ENCODE data around the gene CDC6. TPM values are rescaled to one million over a fixed set of nuclear protein-coding genes. Genes with fewer than 3 reads are reported as not detected.
A peak's percentile ranks its signal among the peaks of the same experiment; 100 is the strongest.

Gene CDC6
- total and polyA plus RNA-seq, 4 donors, result 6.7 to 12.9 (median 11.0) TPM

GRCh38 chr17:40327244-40327729 is 39.6 kb downstream of the CDC6 start:
- Histone ChIP-seq H3K4me1 (ENCODE audit: control insufficient read depth, insufficient read depth, low read length) (peaks cover 83% of the 10 kb centered on the region), H3K9me3 (ENCODE audit: control insufficient read depth, insufficient read depth, low read length) (no peaks in the 10 kb centered on the region), H3K27me3 (ENCODE audit: control insufficient read depth, insufficient read depth, low read length) (no peaks in the 10 kb centered on the region), H3K36me3 (ENCODE audit: control insufficient read depth, insufficient read depth, low read length) (peaks cover 25% of the 10 kb centered on the region), H3K27ac (ENCODE audit: low read depth, low read length) (no peak overlapping the region), H3K4me3 (ENCODE audit: low read depth, low read length) (no peak overlapping the region)
- WGBS (ENCODE audit: insufficient coverage), result 87% methylated on average over 4 of the region's 4 CpGs
- no peak for DNase-seq (ENCODE audit: low read depth in 4 of 6, low spot score in 6 of 6)

GRCh38 chr17:40327735-40328385 is 40.2 kb downstream of the CDC6 start:
- H3K4me1 ChIP-seq (ENCODE audit: control insufficient read depth, insufficient read depth, low read length), result peaks cover 83% of the 10 kb centered on the region

DNA sequence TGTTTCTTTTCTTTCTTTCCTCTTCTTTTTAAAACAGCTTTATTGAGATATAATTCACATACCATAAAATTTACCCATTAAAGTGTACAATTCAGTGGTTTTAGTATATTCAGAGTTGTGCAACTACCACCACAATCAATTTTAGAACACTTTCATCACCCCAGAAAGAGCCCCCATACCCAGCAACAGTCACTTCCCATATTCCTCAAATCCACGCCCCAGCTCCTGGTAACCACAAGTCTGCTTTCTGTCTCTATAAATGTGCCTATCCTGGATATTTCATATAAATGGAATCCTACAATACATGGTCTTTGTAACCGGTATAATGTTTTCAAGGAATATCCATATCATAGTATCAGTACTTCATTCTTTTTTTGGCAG is 40.7 kb downstream of the CDC6 start:
- Histone ChIP-seq H3K27ac (ENCODE audit: low read depth, low read length) (peak overlapping the region; percentile 1), H3K4me1 (ENCODE audit: control insufficient read depth, insufficient read depth, low read length) (peaks cover 83% of the 10 kb centered on the region)

More at GRCh38 chr17:40327735-40328385, 40.2 kb downstream of the CDC6 start:
- DNase-seq (ENCODE audit: low read depth in 4 of 6, low spot score in 6 of 6), result no peak
- Histone ChIP-seq H3K27ac (ENCODE audit: low read depth, low read length) (peak overlapping the region; percentile 1), H3K36me3 (ENCODE audit: control insufficient read depth, insufficient read depth, low read length) (peaks cover 28% of the 10 kb centered on the region), H3K27me3 (ENCODE audit: control insufficient read depth, insufficient read depth, low read length) (no peaks in the 10 kb centered on the region), H3K4me3 (ENCODE audit: low read depth, low read length) (no peak overlapping the region), H3K9me3 (ENCODE audit: control insufficient read depth, insufficient read depth, low read length) (no peaks in the 10 kb centered on the region)
- WGBS (ENCODE audit: insufficient coverage), result no CpG with 5 or more reads among the region's 3 CpGs

DNA sequence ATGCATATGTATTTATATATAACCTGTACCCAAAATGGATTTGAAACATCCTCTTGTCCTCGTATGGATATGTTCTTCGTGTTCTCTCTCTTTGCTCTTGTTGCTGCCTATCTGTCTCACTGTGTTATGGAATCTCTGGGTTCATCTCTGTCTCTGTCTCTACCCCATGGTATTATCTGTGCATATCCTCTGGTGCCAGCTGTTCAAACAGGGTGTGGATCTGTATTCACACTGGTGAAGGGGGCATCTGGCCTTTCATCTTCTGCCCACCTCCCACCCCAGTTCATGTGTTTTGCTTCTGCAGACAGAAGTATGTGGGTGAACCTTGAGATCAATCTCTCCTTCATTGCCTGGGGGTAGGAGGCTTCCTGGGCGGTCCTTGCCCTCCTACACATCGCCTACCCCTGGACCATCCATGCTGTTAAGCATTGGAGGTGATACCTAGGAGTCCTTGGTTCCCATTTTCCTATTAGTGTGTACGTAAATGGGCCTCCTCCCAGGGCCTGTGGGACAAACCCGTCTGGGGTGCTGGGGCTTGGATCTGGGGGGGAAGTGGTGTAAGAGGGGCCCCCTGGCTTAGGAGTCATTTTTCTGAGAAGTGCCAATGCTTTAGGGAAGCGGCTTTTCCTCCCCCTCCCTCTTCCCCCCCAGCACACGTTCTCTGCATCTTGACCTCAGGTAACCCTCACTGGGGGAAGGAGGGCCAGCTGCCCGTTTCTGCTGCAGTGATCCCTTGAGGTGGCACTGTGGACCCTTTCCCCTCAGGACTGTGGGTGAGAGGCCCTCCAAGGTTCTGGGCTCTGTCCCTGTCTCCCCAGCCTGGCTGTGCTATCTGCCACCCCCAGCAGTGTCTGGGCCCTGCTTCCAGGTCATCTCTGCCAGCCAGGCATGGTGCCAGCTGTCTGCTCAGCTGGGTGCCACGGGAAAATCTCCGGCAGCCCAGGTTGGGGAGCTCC is 42.4 kb downstream of the CDC6 start:
- no peak for DNase-seq (ENCODE audit: low read depth in 4 of 6, low spot score in 6 of 6)
- H3K9me3 ChIP-seq (ENCODE audit: control insufficient read depth, insufficient read depth, low read length), result no peaks in the 10 kb centered on the region
- whole genome bisulfite sequencing (ENCODE audit: insufficient coverage), result 22% methylated on average over 5 of the region's 11 CpGs
- H3K27me3 ChIP-seq (ENCODE audit: control insufficient read depth, insufficient read depth, low read length), result no peaks in the 10 kb centered on the region
- H3K36me3 ChIP-seq (ENCODE audit: control insufficient read depth, insufficient read depth, low read length), result peaks cover 38% of the 10 kb centered on the region
- H3K27ac ChIP-seq (ENCODE audit: low read depth, low read length), result no peak overlapping the region
- H3K4me3 ChIP-seq (ENCODE audit: low read depth, low read length), result no peak overlapping the region
- peaks cover 84% of the 10 kb centered on the region for H3K4me1 ChIP-seq (ENCODE audit: control insufficient read depth, insufficient read depth, low read length)

More for the DNA sequence above, 40.7 kb downstream of the CDC6 start:
- no peak overlapping the region for H3K4me3 ChIP-seq (ENCODE audit: low read depth, low read length)
- no peak for DNase-seq (ENCODE audit: low read depth in 4 of 6, low spot score in 6 of 6)
- H3K27me3 ChIP-seq (ENCODE audit: control insufficient read depth, insufficient read depth, low read length), result no peaks in the 10 kb centered on the region
- WGBS (ENCODE audit: insufficient coverage), result 100% methylated on average over 1 of the region's 2 CpGs
- peaks cover 32% of the 10 kb centered on the region for H3K36me3 ChIP-seq (ENCODE audit: control insufficient read depth, insufficient read depth, low read length)
- H3K9me3 ChIP-seq (ENCODE audit: control insufficient read depth, insufficient read depth, low read length), result no peaks in the 10 kb centered on the region

DNA sequence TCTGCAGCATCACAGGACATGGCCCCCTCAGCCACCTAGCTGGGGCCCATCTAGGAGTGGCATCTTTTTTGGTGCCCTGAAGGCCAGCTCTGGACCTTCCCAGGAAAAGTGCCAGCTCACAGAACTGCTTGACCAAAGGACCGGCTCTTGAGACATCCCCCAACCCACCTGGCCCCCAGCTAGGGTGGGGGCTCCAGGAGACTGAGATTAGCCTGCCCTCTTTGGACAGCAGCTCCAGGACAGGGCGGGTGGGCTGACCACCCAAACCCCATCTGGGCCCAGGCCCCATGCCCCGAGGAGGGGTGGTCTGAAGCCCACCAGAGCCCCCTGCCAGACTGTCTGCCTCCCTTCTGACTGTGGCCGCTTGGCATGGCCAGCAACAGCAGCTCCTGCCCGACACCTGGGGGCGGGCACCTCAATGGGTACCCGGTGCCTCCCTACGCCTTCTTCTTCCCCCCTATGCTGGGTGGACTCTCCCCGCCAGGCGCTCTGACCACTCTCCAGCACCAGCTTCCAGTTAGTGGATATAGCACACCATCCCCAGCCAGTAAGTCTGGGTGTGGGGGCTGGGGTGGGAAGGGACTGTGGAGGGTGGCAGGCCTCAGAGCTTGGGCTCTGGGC is 43.3 kb downstream of the CDC6 start:
- peaks cover 79% of the 10 kb centered on the region for H3K4me1 ChIP-seq (ENCODE audit: control insufficient read depth, insufficient read depth, low read length)
- H3K36me3 ChIP-seq (ENCODE audit: control insufficient read depth, insufficient read depth, low read length), result peaks cover 38% of the 10 kb centered on the region
- no peak overlapping the region for H3K4me3 ChIP-seq (ENCODE audit: low read depth, low read length)
- no peaks in the 10 kb centered on the region for H3K9me3 ChIP-seq (ENCODE audit: control insufficient read depth, insufficient read depth, low read length)
- DNase-seq (ENCODE audit: low read depth in 4 of 6, low spot score in 6 of 6), result no peak
- 82% methylated on average over 4 of the region's 10 CpGs for WGBS (ENCODE audit: insufficient coverage)
- peak overlapping the region; percentile 86 for H3K27ac ChIP-seq (ENCODE audit: low read depth, low read length)
- H3K27me3 ChIP-seq (ENCODE audit: control insufficient read depth, insufficient read depth, low read length), result no peaks in the 10 kb centered on the region

DNA sequence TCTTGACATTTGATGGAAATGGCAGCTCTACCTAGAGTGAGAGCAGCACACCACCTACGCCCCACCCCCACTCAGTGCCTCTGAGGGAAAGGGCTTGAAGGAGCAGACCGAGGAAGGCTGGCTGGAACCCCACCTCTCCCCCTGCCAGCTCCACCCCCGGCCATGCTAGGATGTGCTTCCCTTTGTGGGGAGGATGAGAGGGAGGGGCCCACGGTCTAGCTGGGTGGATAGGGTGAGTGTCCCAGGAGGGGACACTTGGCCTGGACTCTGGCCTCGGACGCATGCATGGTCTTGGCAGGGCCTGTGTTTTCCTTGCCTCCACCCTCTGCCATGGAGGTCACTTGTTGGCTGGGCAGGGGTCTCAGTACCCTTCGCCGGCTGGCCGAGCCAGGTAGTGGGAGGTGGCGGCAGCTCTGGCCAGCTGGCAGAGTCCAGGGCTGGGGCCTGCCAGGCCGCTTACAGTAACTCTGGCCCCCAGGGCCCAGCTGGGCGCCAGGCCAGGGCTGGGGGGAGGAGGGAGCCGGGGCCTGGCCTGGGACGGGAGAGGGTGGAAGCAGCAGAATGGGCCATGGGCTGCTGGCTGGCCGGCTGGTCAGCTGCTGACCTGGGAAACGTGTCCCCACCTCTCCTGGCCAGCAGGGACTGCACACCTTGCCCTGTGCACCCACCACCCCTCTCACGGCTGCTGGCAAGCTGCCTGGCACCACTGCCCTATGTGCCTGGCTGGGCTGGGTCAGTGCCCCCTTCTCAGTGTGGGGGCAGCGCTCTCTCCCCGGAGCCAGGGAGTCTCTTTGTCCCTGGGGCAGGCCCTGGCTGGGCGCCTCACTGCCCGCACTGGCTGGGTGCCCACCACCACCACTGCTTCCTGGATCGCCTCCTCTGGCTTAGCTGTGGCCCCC is 44.3 kb downstream of the CDC6 start:
- no peaks in the 10 kb centered on the region for H3K9me3 ChIP-seq (ENCODE audit: control insufficient read depth, insufficient read depth, low read length)
- peaks cover 69% of the 10 kb centered on the region for H3K4me1 ChIP-seq (ENCODE audit: control insufficient read depth, insufficient read depth, low read length)
- DNase-seq (ENCODE audit: low read depth in 4 of 6, low spot score in 6 of 6), result peak in 4 of 6 donors; percentile 62 to 93 (median 66)
- WGBS (ENCODE audit: insufficient coverage), result 27% methylated on average over 19 of the region's 22 CpGs
- H3K27ac ChIP-seq (ENCODE audit: low read depth, low read length), result peak overlapping the region; percentile 86
- no peaks in the 10 kb centered on the region for H3K27me3 ChIP-seq (ENCODE audit: control insufficient read depth, insufficient read depth, low read length)
- peaks cover 35% of the 10 kb centered on the region for H3K36me3 ChIP-seq (ENCODE audit: control insufficient read depth, insufficient read depth, low read length)
- H3K4me3 ChIP-seq (ENCODE audit: low read depth, low read length), result no peak overlapping the region

- Histone ChIP-seq H3K4me1 (ENCODE audit: control insufficient read depth, insufficient read depth, low read length) (peaks cover 63% of the 10 kb centered on the region), H3K36me3 (ENCODE audit: control insufficient read depth, insufficient read depth, low read length) (peaks cover 40% of the 10 kb centered on the region), H3K4me3 (ENCODE audit: low read depth, low read length) (no peak overlapping the region), H3K9me3 (ENCODE audit: control insufficient read depth, insufficient read depth, low read length) (no peaks in the 10 kb centered on the region), H3K27me3 (ENCODE audit: control insufficient read depth, insufficient read depth, low read length) (no peaks in the 10 kb centered on the region), H3K27ac (ENCODE audit: low read depth, low read length) (no peak overlapping the region)
- WGBS (ENCODE audit: insufficient coverage), result 98% methylated on average over 3 of the region's 4 CpGs
- DNase-seq (ENCODE audit: low read depth in 4 of 6, low spot score in 6 of 6), result no peak
Observed at GRCh38 chr17:40333781-40334448, 46.2 kb downstream of the CDC6 start.

GRCh38 chr17:40335620-40336019 is 47.9 kb downstream of the CDC6 start:
- peaks cover 40% of the 10 kb centered on the region for H3K36me3 ChIP-seq (ENCODE audit: control insufficient read depth, insufficient read depth, low read length)
- no peak for DNase-seq (ENCODE audit: low read depth in 4 of 6, low spot score in 6 of 6)
- H3K4me3 ChIP-seq (ENCODE audit: low read depth, low read length), result no peak overlapping the region
- H3K27me3 ChIP-seq (ENCODE audit: control insufficient read depth, insufficient read depth, low read length), result no peaks in the 10 kb centered on the region
- WGBS (ENCODE audit: insufficient coverage), result 98% methylated on average over 7 of the region's 8 CpGs
- H3K27ac ChIP-seq (ENCODE audit: low read depth, low read length), result no peak overlapping the region
- peaks cover 60% of the 10 kb centered on the region for H3K4me1 ChIP-seq (ENCODE audit: control insufficient read depth, insufficient read depth, low read length)
- no peaks in the 10 kb centered on the region for H3K9me3 ChIP-seq (ENCODE audit: control insufficient read depth, insufficient read depth, low read length)

Data from spinal cord (tissue), 10 donors.